Stimulated activated CD8-positive, alpha-beta memory T cell treated with anti-CD3 and anti-CD28 coated beads, Interleukin-4, amount 100 ng/mL, for 48 hours (primary cell): ENCODE measurements around the gene ALOX15B.
A peak's percentile ranks its signal among the peaks of the same experiment; 100 is the strongest.
"Not testable (repeated sequence)": the region's sequence is repeated elsewhere in the genome, so short reads cannot be mapped to it uniquely, and the experiment has no call there.

Source experiments
- DNase-seq: peaks from one replicate; pipeline ENCODE4 v3.0.0-alpha.2; 2020

ALOX15B gene

DNA sequence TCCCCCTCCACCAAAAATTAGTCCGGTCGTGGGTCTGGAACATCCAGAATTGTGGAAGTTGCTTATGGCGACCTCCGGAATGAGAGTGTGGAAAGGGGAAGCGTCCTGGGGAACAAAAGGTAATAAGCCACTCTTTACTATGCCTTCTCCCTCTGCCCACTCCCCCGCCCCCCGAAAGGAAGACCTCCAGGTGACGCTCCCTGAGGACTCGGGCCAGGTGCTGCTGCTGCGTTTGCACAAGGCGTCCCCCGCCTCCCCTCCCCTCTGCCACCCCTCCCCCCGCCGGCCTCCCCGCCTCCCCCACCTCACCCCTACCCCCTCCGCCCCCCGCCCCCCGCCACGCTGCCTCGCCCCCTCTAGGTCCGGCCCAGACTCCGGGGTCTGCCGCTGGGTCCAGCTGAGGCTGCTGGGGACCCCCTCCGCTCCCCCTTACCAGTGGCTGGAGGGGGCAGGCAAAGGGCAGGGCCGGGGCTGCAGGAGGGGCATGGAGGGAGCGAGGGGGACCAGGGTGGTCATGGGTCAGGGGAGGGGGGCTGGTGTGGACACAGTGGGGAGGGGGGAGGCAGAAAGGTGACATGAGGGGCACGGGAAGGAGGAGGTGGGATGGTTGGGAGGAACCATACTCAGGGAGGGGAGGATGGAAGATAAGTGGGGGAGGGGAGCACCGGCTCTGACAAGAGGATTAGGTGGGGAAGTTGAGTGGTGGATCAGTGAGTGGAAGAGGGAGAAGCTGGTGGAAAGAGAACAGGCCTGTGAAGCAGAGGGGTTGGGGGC is 25.1 kb downstream of the ALOX15B start:
- DNase-seq: no peak

DNA sequence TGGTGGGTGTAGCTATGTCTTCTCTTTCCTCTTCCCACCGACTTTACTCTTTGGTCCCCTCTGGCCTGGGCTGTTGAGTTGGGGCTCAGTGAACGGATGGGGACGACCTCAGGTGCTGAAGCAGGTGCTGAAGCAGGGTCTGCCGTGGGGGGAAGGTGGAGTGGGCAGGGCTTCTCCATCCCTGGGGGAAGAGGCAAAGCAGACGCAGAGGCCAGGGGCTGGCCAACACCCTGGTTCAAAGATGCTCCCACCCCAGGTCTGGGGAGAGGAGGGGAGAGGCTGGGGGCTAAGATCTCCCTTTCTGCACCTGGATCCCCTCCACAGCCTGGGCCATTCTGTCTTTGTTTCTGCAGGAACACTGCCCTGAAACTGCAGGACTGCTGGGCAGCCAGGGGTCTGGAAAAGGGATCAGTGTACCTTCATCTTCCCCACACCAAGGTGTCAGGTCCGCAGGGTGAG is 25.7 kb downstream of the ALOX15B start:
- no peak for DNase-seq

DNA sequence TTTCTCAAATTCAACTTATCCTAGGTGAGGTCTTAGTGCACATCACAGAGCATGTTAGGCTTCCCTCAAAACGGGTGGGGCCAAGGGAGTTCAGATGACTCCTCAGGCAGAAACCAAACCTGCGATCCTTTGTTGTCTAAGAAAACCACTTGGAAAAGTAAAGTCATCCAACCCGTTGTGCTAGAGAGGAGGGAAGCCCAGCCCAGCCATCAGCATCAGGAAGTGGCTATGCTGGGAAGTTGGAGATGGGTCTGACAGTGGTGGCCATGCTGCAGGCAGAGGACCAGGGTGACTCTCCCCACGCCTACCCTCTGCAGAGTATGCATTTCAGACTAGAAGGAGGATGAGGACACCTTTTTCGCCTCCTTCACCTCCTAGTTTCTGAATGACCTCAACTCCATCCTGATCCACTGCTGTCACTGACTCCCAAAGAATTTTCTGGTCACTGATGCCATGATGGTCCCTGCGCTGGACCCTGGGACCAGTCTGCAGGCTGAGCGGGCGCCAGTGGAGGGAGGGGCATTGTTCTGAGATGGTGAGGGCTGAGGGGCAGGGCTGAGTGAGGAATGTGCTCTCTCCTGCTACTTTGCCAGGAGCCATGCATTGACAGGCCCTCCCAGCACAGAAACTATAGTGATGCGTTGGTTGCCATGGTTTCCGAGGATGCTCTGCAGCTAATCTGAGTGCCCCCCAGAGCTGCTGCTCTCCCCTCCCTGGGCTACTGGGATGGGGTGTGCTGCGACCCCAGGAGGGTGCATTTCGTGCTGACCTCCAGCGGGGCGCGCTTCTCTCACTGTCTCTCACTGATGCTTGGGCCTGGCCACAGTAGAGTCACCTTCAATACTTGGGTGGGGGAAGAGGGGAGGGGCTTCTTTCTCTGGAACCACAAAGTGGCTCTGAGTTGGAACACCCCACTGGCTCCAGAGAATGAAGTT is 28.2 kb downstream of the ALOX15B start:
- DNase-seq: no peak

DNA sequence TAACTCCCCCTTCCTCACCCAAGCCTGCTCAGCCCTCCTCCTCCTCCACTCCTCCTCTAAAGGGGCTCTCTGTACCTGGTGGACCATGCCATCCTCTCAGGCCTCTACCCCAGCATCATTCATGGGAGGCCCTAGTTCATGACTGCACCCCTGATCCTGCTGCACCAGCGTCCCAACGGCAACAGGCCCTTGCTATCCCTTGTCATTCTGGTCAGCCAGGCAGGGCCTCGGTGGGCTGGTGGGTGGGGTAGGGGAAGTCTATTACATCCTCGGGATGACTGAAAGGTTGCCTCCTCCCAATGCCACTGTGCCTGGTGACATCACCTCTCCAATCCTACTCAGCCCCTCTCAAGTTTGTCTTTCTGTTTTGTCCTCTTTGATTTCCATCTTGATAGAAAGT is 28.9 kb downstream of the ALOX15B start:
- no peak for DNase-seq

DNA sequence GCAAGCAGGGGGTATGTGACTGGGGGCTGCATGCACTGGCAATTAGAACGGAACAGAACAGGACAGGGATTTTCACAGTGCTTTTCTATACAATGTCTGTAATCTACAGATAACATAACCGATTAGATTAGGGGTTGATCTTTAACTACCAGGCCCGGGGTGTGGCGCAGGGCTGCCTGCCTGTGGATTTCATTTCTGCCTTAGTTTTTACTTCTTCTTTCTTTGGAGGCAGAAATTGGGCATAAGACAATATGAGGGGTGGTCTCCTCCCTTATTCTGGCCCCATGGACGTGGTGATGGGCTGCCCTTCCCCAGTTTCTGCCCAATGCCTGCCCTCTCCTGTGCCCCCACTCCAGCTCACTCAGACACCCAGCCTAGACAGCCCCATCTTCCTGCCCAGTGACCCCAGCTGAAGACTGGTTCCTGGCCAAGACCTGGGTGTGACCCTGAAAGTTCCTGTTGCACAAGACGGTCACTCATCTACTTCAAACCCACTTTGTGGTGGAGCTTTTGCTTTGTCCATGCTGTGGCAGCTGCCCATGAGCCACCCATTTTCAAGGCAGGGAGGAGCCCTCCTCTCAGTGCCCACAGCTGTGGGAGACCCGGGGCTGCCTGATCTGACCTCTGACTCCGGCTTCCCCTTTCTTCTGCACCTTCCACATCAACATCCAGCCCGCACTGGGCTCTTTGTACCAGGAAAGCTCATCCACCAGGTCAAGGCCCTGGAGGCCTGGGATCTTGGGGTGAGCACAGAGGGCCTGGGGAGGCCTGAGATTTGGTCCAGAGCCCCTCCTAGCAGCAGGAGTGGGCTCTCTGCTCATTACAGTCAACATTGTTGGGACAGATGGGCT is 30.1 kb downstream of the ALOX15B start:
- no peak for DNase-seq

DNA sequence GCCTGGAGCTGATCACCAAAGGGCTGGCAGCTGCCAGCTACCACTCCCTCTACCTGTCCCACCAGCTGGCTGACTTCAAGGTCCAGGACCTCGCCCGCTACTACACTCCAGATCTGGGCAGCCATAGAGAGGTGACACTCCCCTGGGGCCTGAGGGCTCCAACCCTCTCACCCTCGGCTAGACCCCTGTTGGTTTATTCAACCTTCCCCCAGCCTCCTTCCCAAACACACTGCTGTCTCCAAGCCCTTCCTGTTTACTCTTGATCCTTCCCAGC is 30.7 kb downstream of the ALOX15B start:
- no peak for DNase-seq

DNA sequence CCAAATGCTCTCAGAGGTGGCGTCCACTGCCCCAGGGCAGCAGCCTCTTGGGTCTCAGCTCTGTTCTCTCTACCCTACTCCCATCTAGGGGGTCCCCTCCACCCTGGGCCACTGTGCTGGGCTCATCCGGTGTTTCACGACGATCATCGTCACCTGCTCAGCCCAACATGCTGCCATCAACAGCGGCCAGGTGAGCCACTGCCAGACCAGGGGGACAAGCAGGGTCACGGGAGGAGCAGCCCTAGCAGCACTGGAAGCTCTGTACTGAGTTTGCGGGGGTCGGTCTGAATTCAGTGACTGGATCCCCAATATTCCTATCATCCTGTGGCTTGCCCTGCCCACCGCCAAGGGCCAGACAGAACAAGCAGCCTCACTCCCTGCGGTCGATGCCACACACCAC is 32.6 kb downstream of the ALOX15B start:
- DNase-seq: no peak

DNA sequence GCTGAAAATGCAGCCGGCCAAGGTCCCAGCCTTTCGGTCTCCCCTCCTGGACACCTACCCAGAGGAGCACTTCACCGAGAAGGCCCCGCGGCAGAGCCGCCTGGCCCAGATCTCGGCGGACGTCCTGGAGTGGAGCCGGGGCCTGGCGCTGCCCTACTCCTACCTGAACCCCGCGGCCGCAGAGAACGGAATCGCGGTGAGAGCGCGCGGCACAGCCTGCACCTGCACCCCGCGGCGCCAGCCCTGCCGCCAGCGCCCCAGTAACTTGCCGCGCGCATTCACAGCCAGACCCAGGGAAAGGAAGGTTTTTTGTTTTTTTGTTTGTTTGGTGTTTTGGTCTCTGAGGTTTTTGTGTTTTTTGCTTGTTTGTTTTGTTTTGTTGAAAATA is 33.5 kb downstream of the ALOX15B start:
- no peak for DNase-seq

DNA sequence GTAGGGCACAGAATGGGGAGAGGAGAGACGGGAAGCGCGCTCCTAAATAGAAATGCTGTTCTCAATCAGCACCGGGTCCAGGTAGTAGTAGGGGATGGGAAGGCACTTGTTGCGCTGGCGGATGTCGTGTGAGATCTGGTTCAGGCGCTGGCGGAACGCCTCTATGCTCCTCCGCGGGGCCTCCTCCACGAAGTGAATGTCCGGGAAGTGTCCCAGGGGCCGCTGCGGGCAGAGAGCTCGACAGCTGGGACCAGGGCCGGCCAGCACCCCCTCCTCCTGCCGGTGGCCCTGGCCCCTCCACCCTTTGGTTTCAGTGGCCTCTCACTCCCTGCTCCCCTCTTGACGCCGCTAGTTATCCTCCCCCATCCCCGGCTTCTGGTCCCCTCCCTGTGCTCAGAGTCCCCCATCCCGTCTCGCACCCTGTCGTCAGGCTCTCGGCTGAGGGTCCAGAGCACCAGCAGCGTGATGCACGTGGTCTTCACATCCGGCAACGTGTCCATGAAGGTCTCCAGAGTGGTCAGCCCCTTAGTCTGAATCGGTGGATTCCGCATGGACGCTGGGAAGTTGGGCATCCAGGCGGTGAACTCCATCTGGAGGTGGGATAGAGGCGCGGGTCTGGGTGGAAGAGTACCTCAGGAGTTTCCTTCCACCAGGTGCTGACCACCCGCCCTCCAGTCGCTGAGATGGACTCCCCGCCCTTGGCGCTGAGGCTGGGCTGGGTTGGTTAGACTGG is 34.0 kb downstream of the ALOX15B start:
- peak; percentile 47 for DNase-seq

DNA sequence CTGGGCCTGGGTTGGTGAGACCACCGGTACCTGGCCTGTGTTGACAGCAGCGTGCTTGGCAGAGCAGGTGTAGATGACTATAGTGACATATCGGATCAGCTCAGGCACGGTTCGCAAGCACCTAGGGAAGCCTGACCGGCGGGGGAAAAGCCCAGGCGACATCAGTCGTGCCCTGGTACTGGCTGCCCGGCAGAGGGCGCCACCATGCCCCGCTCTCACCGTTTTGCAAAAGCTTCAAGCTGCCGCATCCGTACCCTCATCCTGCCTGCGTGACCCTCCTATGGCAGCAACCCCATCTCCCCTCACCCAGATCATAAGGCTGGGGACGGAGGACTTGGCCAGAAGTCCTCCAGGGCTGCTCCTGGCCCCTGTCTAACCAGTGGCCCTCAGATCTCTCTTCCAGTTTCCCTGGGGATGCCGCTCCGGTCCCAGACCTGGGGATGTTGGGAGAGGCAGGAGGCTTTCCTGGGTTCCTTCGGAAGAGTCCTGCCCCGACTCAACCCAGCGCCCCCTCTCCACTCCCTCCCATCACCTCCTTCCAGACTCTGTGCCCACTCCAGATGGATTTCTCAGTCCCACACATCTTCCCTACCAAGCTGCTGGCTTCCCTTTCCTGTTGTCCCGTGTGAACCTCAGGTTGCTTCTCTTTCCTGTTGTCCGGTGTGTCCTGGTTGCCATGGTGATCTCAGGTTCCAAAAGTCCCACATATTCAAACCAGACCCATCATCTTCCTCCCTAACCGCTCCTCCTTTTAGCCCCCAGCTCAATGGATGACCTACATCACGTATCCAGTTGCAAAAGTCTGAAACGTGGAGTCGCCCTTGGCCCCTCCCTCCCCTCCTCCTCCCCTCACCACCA is 35.0 kb downstream of the ALOX15B start:
- DNase-seq: peak; percentile 93

DNA sequence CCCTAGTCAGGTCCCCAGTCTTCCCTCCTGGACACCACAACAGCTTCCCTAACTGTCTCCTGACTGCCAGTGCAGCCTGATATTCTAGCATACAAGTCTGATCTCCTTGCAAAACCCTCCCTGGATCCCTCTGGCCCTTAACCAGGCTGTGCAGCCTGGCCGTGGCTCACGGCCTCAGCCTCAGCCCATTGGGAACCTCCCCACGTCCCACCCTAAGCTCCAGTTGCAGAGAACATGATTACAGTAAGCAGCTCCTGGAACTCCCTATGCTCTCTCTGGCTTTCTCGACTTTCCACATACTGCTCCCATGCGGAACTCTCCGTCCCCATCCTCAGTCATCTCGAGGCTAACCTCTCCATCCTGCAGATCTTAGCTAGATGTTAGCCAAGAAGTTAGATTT is 35.7 kb downstream of the ALOX15B start:
- no peak for DNase-seq

DNA sequence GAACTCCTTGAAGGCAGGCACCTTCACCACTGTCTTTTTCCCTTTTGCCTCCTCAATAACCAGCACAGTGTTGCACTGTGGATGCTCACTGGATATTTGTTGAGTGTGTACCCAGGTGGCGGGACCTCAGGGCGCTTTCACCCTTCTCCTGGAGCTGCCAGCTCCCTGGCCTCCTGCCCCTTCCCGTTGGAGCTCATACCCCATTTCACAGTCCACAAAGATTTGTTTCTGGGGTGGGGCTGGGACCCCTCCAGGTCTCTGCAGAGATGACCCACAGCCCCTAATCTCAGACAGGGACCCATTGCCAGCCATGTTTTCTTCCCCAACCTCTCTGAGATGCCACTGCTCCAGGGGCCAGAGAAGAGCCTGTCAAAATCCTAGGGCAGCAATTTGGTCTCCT is 36.2 kb downstream of the ALOX15B start:
- no peak for DNase-seq

DNA sequence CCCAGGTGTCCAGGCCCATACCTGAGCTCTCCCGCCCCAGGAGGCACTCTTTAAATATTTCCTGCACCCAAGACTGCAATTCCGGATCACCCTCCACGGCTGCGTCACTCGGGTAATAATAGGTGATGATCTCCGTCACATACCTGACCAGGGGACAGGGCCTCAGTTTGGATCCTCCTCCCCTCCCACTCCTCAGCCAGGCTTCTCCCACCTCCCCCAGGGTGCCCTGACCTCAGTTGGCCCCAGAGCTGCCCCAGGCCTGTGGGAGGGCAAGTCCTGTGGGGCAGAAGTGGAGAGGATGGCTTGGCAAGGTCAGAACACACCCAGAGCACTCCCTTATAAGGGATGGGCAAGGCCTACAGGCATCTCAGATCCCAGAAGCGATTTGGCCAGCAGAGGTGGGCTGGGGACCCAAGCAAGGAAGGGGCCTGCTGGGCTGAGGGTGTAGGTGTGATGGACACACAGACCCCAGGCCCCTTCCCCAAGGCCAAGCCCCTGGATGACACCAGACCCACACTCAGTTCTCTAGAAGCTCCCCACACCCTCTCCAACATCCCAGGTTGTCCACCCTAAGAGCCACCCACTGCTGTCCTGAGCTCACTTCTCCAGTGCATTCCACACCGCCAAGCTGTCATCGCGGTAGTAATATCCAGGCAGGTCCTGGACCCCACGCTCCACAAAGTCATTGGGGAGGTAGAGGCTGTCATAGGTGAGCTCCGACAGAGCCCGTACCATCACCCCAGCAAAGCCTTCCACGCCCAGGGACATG is 36.9 kb downstream of the ALOX15B start:
- DNase-seq: no peak

DNA sequence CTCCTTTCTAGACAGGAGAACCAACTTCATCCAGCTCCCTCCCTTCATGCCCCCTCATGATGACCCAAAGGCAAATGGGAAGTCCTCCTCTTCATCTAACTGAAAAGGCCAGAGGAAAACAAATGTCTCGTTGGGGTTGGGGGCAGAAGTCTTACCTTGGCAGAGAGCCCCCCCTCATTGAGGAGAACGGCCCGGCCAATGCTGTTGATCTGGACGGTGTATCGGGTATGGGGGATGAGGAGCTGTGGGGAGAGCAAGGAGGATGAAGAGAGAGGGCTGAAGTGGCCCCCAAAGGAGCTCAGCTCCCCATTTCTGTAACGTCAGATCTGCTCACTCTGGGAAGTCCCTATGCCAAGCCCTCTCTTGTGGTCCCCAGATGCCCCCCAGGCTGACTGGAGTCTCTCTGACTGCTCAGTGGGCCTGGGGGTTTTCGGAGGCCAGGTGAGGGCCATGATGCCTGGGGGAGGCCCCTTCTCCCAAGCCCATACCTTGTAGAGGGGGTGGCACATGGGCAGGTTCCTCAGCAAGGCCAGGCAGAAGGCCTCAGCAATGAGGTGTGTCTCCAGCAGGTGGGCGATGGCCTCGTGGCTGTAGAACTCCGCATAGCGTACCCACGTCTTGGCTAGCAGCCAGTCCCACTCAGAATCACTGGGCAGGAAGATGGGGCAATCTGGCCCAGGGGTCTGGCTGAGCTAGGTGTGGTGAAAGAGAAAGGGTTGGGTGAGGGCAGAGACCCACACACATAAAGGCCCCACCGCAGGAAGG is 37.8 kb downstream of the ALOX15B start:
- no peak for DNase-seq

DNA sequence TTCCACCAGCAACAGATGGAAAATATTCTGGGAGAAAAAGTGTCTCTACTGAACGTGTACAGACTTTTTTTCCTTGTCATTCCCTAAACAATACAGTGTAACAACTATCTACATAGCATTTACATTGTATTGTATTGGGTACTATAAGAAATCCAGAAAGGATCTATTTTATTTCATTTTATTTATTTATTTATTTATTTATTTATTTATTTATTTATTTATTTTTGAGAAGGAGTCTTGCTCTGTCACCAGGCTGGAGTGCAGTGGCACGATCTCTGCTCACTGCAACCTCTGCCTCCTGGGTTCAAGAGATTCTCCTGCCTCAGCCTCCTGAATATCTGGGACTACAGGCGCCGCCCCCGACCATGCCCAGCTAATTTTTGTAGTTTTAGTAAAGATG is 39.1 kb downstream of the ALOX15B start:
- not testable (repeated sequence) for DNase-seq

DNA sequence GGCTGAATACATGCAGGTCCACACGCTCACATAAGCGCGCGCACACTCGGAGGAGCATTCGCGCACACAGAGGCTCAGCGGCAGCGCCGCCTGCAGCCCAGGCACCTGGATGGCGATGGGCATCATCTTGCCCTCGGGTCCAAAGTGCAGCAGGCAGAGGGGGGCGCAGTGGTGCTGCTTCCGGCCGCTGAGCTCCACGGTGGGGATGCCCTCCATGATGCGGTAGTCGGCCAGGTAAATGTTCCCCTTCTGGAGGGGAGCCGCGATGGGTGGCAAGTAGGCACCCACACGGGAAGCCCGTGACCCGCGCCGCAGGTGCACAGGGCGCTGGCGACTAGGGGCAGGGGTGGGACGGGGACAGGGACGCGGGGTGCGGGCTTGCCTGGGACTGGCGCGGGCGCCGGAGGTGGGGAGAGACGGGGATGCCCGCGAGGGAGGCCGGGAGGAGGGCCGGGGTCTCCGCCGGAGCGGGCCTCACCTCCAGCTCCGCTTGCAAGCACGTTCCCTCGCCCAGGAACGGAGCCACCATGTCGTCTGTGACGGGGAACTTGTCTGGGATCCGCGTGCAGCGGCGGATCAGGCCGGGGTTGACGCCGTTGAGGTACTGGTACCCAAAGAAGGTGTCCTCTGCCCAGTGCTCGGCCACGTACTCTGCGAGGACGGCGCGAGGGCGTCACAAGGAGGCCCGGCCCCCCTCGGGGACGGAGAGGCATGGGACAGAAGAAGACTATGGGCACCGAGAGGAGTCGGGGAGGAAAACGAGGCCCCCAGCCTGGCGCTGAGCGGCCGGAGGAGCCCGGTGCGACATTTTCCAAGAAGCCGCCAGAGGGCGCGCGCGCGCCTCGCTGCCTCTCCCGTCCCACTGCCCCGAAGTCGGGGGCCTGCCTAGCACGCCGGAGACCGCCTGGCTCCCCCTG is 40.7 kb downstream of the ALOX15B start:
- DNase-seq: peak; percentile 88

DNA sequence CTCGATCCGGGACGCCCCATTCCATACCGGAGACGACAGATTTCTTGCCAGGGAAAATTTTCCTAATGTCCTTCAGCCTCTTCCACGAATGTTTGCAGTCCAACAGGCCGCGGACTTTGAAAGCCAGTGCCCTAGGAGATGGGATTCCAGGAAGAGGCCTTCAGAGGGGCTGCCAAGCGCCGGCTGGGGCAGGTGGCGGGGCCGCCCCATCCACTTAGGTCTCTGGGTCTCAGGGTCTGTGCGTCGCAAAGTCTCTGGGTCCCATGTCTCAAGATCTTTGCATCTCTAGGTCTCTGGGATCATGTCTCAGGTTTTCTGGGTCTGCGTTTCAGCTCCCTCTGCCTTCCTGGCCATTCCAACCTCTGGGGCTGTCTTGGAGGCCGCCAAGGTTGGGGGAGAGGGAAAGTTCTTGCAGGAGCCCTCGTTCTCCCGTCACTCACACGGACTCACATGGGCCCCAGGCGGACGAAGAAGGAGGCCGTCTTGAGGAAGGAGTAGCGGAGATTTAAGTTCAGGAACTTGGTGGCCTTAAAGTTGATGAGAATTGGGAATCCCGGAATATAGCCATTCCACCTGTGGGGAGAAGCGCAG is 41.4 kb downstream of the ALOX15B start:
- DNase-seq: no peak

DNA sequence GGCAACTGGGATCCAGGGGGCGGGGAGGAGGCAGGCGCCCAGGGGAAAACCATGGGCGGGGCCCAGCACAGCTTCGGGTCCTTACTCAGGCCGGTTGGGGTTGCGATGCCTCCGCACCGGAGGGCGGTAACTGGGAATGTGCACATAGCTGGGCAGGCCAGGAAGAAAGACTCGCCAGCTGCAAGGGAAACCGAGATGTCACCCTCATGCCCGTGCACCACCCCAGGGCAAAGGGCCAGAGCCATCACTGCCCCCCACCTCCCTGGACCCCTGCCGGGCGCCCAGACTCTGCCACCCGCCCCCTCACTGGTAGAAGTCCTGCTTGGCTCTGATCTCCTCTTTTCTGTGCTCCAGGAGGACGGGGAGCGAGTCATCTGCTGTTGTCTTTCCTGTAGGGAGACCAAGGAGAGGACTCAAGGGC is 42.0 kb downstream of the ALOX15B start:
- no peak for DNase-seq
